HCT116 (cell line): Measurements from ENCODE around the gene SCAANT1. TPM values are rescaled to one million over a fixed set of nuclear protein-coding genes. Genes with fewer than 3 reads are reported as not detected.

Experiments used
- ATAC-seq: fragments of 200-7000 bp; cut with Tn5 transposase; 2 replicates; pipeline ENCODE4 v1.9.1; 2020; ENCODE audit warnings: mild to moderate bottlenecking, moderate library complexity
- BruUV-seq: library from RNA; stranded (reverse); fragments of 400-500 nt; replicated peaks from 2 replicates; lab custom pipeline; 2021; lab: Mats Ljungman, UMichigan
- CTCF ChIA-PET: fragments of 300-600 bp; sonication (Branson Sonifier 250); formaldehyde crosslinking; loops from one replicate; lab custom pipeline; 2021; ENCODE audit warnings: antibody characterized with exemption; lab: Charles Lee
- POLR2A ChIA-PET: fragments of 300-600, 350-600 bp; sonication (Branson Sonifier 250); formaldehyde crosslinking; loops from one replicate; lab custom pipeline; 2021; ENCODE audit warnings: antibody characterized with exemption; lab: Charles Lee
- RAD21 ChIA-PET, 2 experiments: fragments of 300-600 bp; sonication (Branson Sonifier 250); formaldehyde crosslinking; loops; one replicate each; lab custom pipeline; 2023; ENCODE audit warnings: low total read pairs in 2 of 2; ENCODE audit not compliant: uncharacterized antibody in 2 of 2, unreplicated experiment in 2 of 2, low non-redundant PET in 1 of 2; lab: Charles Lee
- DNase-seq: peaks from one replicate; pipeline ENCODE4 v3.0.0-alpha.2; 2010; ENCODE audit warnings: low read depth, low spot score
- H2AFZ ChIP-seq: fragments of 200-600 bp; shearing (Covaris generic), sonication (generic); 2 replicates; pipeline ENCODE4 v1.6.1; 2017; ENCODE audit warnings: low read depth, mixed run types, mixed read lengths, antibody characterized with exemption, low read length; ENCODE audit not compliant: poor library complexity, severe bottlenecking
- H3K27ac ChIP-seq: 2 replicates; pipeline ENCODE4 v1.5.1; 2012; ENCODE audit warnings: low read depth, low read length
- H3K27me3 ChIP-seq: fragments of 200-600 bp; sonication (generic); 2 replicates; pipeline ENCODE4 v1.6.1; 2016; ENCODE audit warnings: mixed run types, low read length, mixed read lengths; ENCODE audit not compliant: insufficient read depth
- H3K36me3 ChIP-seq, 2 experiments: fragments of 200-500 bp in 1 of 2; fragments of 200-600 bp in 1 of 2; sonication (Bioruptor generic) in 1 of 2; sonication (generic) in 1 of 2; 2 replicates each; pipeline versions ENCODE4 v1.5.1 to v1.6.1; 2014 to 2016; ENCODE audit warnings: low read length in 2 of 2, inconsistent platforms in 1 of 2, mixed read lengths in 1 of 2, mixed run types in 1 of 2; ENCODE audit not compliant: insufficient read depth in 2 of 2, control insufficient read depth in 1 of 2
- H3K4me1 ChIP-seq, 2 experiments: fragments of 200-600 bp in 1 of 2; sonication (generic) in 1 of 2; 2 replicates each; pipeline versions ENCODE4 v1.5.1 to v1.6.1; 2012 to 2017; ENCODE audit warnings: low read length in 2 of 2, inconsistent platforms in 1 of 2, mild to moderate bottlenecking in 1 of 2, mixed read lengths in 1 of 2, mixed run types in 1 of 2, moderate library complexity in 1 of 2; ENCODE audit not compliant: insufficient read depth in 2 of 2, control insufficient read depth in 1 of 2
- H3K4me2 ChIP-seq: fragments of 200-600 bp; sonication (generic); 2 replicates; pipeline ENCODE4 v1.6.1; 2017; ENCODE audit warnings: mixed run types, low read length, mixed read lengths
- H3K4me3 ChIP-seq, 2 experiments: fragments of 200-600 bp in 1 of 2; sonication (generic) in 1 of 2; replicated peaks in 1 of 2; 2 replicates each; pipeline ENCODE4 v1.5.1; 2011 to 2016; ENCODE audit warnings: low read length in 2 of 2, control low read depth in 1 of 2, low read depth in 1 of 2, mild to moderate bottlenecking in 1 of 2, mixed read lengths in 1 of 2, mixed run types in 1 of 2
- H3K79me2 ChIP-seq: fragments of 200-600 bp; sonication (generic); 2 replicates; pipeline ENCODE4 v1.6.1; 2017; ENCODE audit warnings: mild to moderate bottlenecking, mixed run types, low read length, moderate library complexity, mixed read lengths; ENCODE audit not compliant: insufficient read depth
- H3K9ac ChIP-seq: fragments of 200-600 bp; sonication (generic); 2 replicates; pipeline ENCODE4 v1.6.1; 2016; ENCODE audit warnings: low read length, mixed read lengths
- H3K9me2 ChIP-seq: fragments of 200-600 bp; sonication (generic), shearing (Covaris generic); 2 replicates; pipeline ENCODE4 v1.6.1; 2017; ENCODE audit warnings: mixed run types, mild to moderate bottlenecking, moderate library complexity; ENCODE audit not compliant: insufficient read depth
- H3K9me3 ChIP-seq, 2 experiments: fragments of 200-500 bp in 1 of 2; fragments of 200-600 bp in 1 of 2; sonication (Bioruptor generic) in 1 of 2; sonication (generic) in 1 of 2; 2 replicates each; pipeline ENCODE4 v1.6.1; 2014 to 2017; ENCODE audit warnings: low read length in 2 of 2, mixed read lengths in 2 of 2, inconsistent platforms in 1 of 2, low read depth in 1 of 2, mild to moderate bottlenecking in 1 of 2, mixed run types in 1 of 2, moderate library complexity in 1 of 2; ENCODE audit not compliant: control insufficient read depth in 1 of 2, insufficient read depth in 1 of 2
- H4K20me1 ChIP-seq: fragments of 200-600 bp; sonication (generic), shearing (Covaris generic); 2 replicates; pipeline ENCODE4 v1.6.1; 2017; ENCODE audit warnings: mixed run types, mild to moderate bottlenecking, moderate library complexity; ENCODE audit not compliant: insufficient read depth
- EZH2phosphoT487 ChIP-seq: fragments of 200-600 bp; IDR thresholded peaks from 2 replicates; pipeline ENCODE4 v1.6.1; 2018; ENCODE audit warnings: antibody characterized with exemption, borderline replicate concordance
- POLR2A ChIP-seq: IDR thresholded peaks from 2 replicates; pipeline ENCODE4 v1.7.0; 2011; ENCODE audit warnings: borderline replicate concordance; ENCODE audit not compliant: insufficient read depth, insufficient read length; ENCODE audit errors: extremely low read depth
- POLR2AphosphoS5 ChIP-seq: IDR thresholded peaks from 2 replicates; pipeline ENCODE4 v1.6.1; 2011; ENCODE audit warnings: mild to moderate bottlenecking, low read depth, low read length, moderate library complexity
- RAD21 ChIP-seq: IDR thresholded peaks from 2 replicates; pipeline ENCODE4 v1.6.1; 2012; ENCODE audit warnings: low read depth, mild to moderate bottlenecking
- SIN3A ChIP-seq: IDR thresholded peaks from 2 replicates; pipeline ENCODE4 v1.6.1; 2012; ENCODE audit warnings: low read depth
- SP1 ChIP-seq: IDR thresholded peaks from 2 replicates; pipeline ENCODE4 v1.6.1; 2012; ENCODE audit warnings: low read depth
- ZFX ChIP-seq: fragments of 450-650 bp; IDR thresholded peaks from 2 replicates; pipeline ENCODE4 v1.6.1; 2017
- intact Hi-C: fragments of 100-400 bp; cut with micrococcal nuclease; formaldehyde crosslinking; loops from 2 replicates; pipeline ENCODE4 v1.10.0; 2022
- total RNA-seq: library from RNA; stranded (reverse); gene quantifications from one replicate; pipeline ENCODE4 v1.2.1, GENCODE V29; 2021; ENCODE audit not compliant: unreplicated experiment
- TF ChIP-seq, protein P1 (sequence below), 3 experiments: fragments of 200-600 bp in 1 of 3; sonication (generic) in 1 of 3; IDR thresholded peaks in 2 of 3; conservative IDR thresholded peaks in 1 of 3; 2 replicates each; pipeline ENCODE4 v1.5.1; 2012 to 2017; ENCODE audit warnings: low read depth in 2 of 3, low read length in 2 of 3, antibody characterized with exemption in 1 of 3, borderline replicate concordance in 1 of 3, control low read depth in 1 of 3, mild to moderate bottlenecking in 1 of 3, mixed read lengths in 1 of 3, mixed run types in 1 of 3, moderate library complexity in 1 of 3; ENCODE audit not compliant: insufficient read depth in 1 of 3

SCAANT1 gene
- total RNA-seq, 1 experiment from 2014 or later, result not detected

DNA sequence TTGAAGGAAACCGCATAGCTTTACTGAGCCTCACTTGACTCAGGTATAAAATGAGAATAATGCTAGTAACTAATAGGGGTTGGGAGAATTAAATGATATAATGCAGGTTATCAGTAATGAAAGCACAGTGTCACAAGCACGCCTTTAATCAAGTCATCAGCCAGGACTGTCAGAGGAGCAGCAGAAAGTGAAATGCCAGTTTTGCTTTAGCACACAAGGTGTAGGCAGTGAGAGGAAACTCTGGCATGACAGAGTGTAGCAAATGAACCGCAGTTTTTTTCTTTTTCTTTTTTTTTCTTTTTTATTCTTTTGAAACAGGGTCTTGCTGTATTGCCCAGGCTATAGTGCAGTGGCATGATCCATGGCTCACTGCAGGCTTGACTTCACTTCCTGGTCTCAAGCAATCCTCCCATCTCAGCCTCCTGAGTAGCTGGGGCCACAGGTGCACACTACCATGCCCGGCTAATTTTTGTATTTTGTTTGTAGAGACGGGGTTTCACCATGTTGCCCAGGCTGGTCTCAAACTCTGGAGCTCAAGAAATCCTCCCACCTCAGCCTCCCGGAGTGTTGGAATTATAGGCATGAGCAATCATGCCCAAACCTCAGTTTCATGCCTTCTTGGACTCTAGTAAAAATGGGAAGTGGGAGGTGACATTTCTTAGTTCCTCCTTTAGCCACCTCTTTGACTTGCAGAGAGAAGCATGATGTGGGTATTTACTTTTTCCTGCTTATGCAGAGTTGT is 9.7 kb upstream of the SCAANT1 start:
- H3K4me3 ChIP-seq, result no peak overlapping the region
- H2AFZ ChIP-seq, result no peak overlapping the region
- ChIA-PET RAD21 (no interaction called here), POLR2A (no interaction called here), CTCF (no interaction called here)
- H3K27me3 ChIP-seq, result no peaks in the 10 kb centered on the region
- ATAC-seq (no peak), DNase-seq (no peak)
- H3K9me2 ChIP-seq, result no peaks in the 10 kb centered on the region
- no peak overlapping the region for H3K9ac ChIP-seq
- no peak overlapping the region for H3K4me2 ChIP-seq
- no peak for TF ChIP-seq SIN3A
- no peak for TF ChIP-seq RAD21
- TF ChIP-seq, protein P1, sequence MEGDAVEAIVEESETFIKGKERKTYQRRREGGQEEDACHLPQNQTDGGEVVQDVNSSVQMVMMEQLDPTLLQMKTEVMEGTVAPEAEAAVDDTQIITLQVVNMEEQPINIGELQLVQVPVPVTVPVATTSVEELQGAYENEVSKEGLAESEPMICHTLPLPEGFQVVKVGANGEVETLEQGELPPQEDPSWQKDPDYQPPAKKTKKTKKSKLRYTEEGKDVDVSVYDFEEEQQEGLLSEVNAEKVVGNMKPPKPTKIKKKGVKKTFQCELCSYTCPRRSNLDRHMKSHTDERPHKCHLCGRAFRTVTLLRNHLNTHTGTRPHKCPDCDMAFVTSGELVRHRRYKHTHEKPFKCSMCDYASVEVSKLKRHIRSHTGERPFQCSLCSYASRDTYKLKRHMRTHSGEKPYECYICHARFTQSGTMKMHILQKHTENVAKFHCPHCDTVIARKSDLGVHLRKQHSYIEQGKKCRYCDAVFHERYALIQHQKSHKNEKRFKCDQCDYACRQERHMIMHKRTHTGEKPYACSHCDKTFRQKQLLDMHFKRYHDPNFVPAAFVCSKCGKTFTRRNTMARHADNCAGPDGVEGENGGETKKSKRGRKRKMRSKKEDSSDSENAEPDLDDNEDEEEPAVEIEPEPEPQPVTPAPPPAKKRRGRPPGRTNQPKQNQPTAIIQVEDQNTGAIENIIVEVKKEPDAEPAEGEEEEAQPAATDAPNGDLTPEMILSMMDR (IDR thresholded peaks at IDR 0.05 in 2 of 3, conservative IDR thresholded peaks at IDR 0.05 in 1 of 3; ENCODE audit: borderline replicate concordance in 1 of 3, insufficient read depth in 1 of 3, low read depth in 2 of 3, low read length in 2 of 3), result no peak
- TF ChIP-seq POLR2AphosphoS5, result no peak
- TF ChIP-seq SP1, result no peak
- no peak for TF ChIP-seq EZH2phosphoT487
- TF ChIP-seq ZFX, result no peak
- no peak for TF ChIP-seq POLR2A
- H3K4me1 ChIP-seq, result no peaks in the 10 kb centered on the region
- H3K9me3 ChIP-seq, result no peaks in the 10 kb centered on the region
- H3K27ac ChIP-seq, result no peak overlapping the region
- BruUV-seq, result no TSS peak
- intact Hi-C loops, result no loop called here
- peaks cover 65% of the 10 kb centered on the region for H3K79me2 ChIP-seq
- H4K20me1 ChIP-seq, result no peaks in the 10 kb centered on the region
- H3K36me3 ChIP-seq, result peaks cover 0 to 36% of the 10 kb centered on the region in 2 experiments; a peak in 3 of 4 replicates
